Endothelial cell (in vitro differentiated cells): ENCODE measurements around the gene TMEM238L. TPM values are rescaled to one million over a fixed set of nuclear protein-coding genes. Genes with fewer than 3 reads are reported as not detected.

ENCODE experiments used
- DNase-seq: peaks from one replicate; pipeline ENCODE4 v3.0.0; 2021; ENCODE audit warnings: low spot score
- H3K27ac Mint-ChIP-seq: one replicate; pipeline ENCODE4 v1.8.0; 2021; ENCODE audit warnings: mixed read lengths, inconsistent platforms; ENCODE audit not compliant: unreplicated experiment
- H3K27me3 Mint-ChIP-seq: one replicate; pipeline ENCODE4 v1.8.0; 2021; ENCODE audit warnings: mild to moderate bottlenecking, moderate library complexity, mixed read lengths, inconsistent platforms; ENCODE audit not compliant: unreplicated experiment
- H3K36me3 Mint-ChIP-seq: one replicate; pipeline ENCODE4 v1.8.0; 2021; ENCODE audit warnings: mild to moderate bottlenecking, low read depth, mixed read lengths, inconsistent platforms; ENCODE audit not compliant: unreplicated experiment
- H3K4me1 Mint-ChIP-seq: one replicate; pipeline ENCODE4 v1.8.0; 2021; ENCODE audit warnings: mild to moderate bottlenecking, mixed read lengths, inconsistent platforms; ENCODE audit not compliant: unreplicated experiment
- H3K4me3 Mint-ChIP-seq: one replicate; pipeline ENCODE4 v1.8.0; 2021; ENCODE audit warnings: mild to moderate bottlenecking, mixed read lengths, inconsistent platforms; ENCODE audit not compliant: unreplicated experiment
- H3K9me3 Mint-ChIP-seq: one replicate; pipeline ENCODE4 v1.8.0; 2021; ENCODE audit warnings: mixed read lengths, inconsistent platforms; ENCODE audit not compliant: unreplicated experiment
- CTCF ChIP-seq: fragments of 200-600 bp; sonication (generic); IDR thresholded peaks from one replicate; pipeline ENCODE4 v1.5.0; 2021; ENCODE audit warnings: antibody characterized with exemption; ENCODE audit not compliant: unreplicated experiment
- total RNA-seq: library from RNA; stranded (reverse); fragmentation: NEBNext Ultra II Directional; extraction: Animal tissue kit (Norgen Biotek cat#: 25700); gene quantifications from one replicate; pipeline ENCODE4 v1.2.1, GENCODE V29; 2021; ENCODE audit not compliant: unreplicated experiment

The TMEM238L gene
- total RNA-seq, 1 donor from 2014 or later = not detected

GRCh38 chr17:10752696-10753095, 51.2 kb downstream of the TMEM238L start:
- TF ChIP-seq CTCF = no peak
- Mint-ChIP-seq H3K9me3 (no peaks in the 10 kb centered on the region), H3K27ac (no peak overlapping the region), H3K36me3 (no peaks in the 10 kb centered on the region), H3K27me3 (peaks cover 16% of the 10 kb centered on the region), H3K4me1 (no peaks in the 10 kb centered on the region), H3K4me3 (no peak overlapping the region)
- no peak for DNase-seq

- no peak overlapping the region for H3K4me3 Mint-ChIP-seq
- no peaks in the 10 kb centered on the region for H3K4me1 Mint-ChIP-seq
- H3K27ac Mint-ChIP-seq = no peak overlapping the region
- DNase-seq = no peak
- no peaks in the 10 kb centered on the region for H3K36me3 Mint-ChIP-seq
- TF ChIP-seq CTCF = no peak
- no peaks in the 10 kb centered on the region for H3K9me3 Mint-ChIP-seq
- H3K27me3 Mint-ChIP-seq = peaks cover 12% of the 10 kb centered on the region
Observed at GRCh38 chr17:10751563-10751962, 52.3 kb downstream of the TMEM238L start.

- Mint-ChIP-seq H3K27ac (no peak overlapping the region), H3K4me1 (no peaks in the 10 kb centered on the region), H3K4me3 (no peak overlapping the region), H3K36me3 (no peaks in the 10 kb centered on the region), H3K9me3 (no peaks in the 10 kb centered on the region), H3K27me3 (peaks cover 7% of the 10 kb centered on the region)
- no peak for TF ChIP-seq CTCF
- DNase-seq = no peak
Observed at GRCh38 chr17:10750210-10750609, 53.7 kb downstream of the TMEM238L start.

GRCh38 chr17:10748531-10749181, 55.2 kb downstream of the TMEM238L start:
- H3K27me3 Mint-ChIP-seq = peaks cover 4% of the 10 kb centered on the region
- DNase-seq = no peak
- no peak for TF ChIP-seq CTCF
- H3K4me1 Mint-ChIP-seq = no peaks in the 10 kb centered on the region
- no peak overlapping the region for H3K4me3 Mint-ChIP-seq
- H3K27ac Mint-ChIP-seq = no peak overlapping the region
- no peaks in the 10 kb centered on the region for H3K36me3 Mint-ChIP-seq
- H3K9me3 Mint-ChIP-seq = no peaks in the 10 kb centered on the region

- DNase-seq = no peak
- H3K9me3 Mint-ChIP-seq = no peaks in the 10 kb centered on the region
- no peak overlapping the region for H3K4me3 Mint-ChIP-seq
- no peaks in the 10 kb centered on the region for H3K4me1 Mint-ChIP-seq
- peaks cover 5% of the 10 kb centered on the region for H3K27me3 Mint-ChIP-seq
- no peaks in the 10 kb centered on the region for H3K36me3 Mint-ChIP-seq
- no peak overlapping the region for H3K27ac Mint-ChIP-seq
- TF ChIP-seq CTCF = no peak
Observed at GRCh38 chr17:10745231-10745630, 58.7 kb downstream of the TMEM238L start.

Other genes starting within 250 kb of the TMEM238L start
- gene MYH3, start 146.8 kb downstream of the TMEM238L start, total RNA-seq = 2.1 TPM
- 24.0 TPM for gene SCO1, start 106.6 kb downstream of the TMEM238L start, total RNA-seq
- 5.2 TPM for gene ADPRM, start 106.5 kb downstream of the TMEM238L start, total RNA-seq
- gene TMEM220, start 74.1 kb downstream of the TMEM238L start, total RNA-seq = 2.3 TPM
- gene PIRT, start 34.0 kb upstream of the TMEM238L start, total RNA-seq = not detected